Activated B cell treated with CpG ODN at 0.5 μM for 24 hours (primary cell): Measurements from ENCODE around the gene NPAS3. TPM values are rescaled to one million over a fixed set of nuclear protein-coding genes. Genes with fewer than 3 reads are reported as not detected.

Experiments used
- ATAC-seq: fragments of 200-7000 bp; cut with Tn5 transposase; one replicate; pipeline ENCODE4 v1.10.0; 2021; ENCODE audit warnings: low read depth, mild to moderate bottlenecking, moderate library complexity
- CTCF ChIA-PET: fragments of 350-600 bp; sonication (Branson Sonifier 250); formaldehyde crosslinking; loops from one replicate; lab custom pipeline; 2021; ENCODE audit warnings: antibody characterized with exemption; lab: Charles Lee
- POLR2A ChIA-PET: fragments of 350-600 bp; sonication (Branson Sonifier 250); formaldehyde crosslinking; loops from one replicate; lab custom pipeline; 2021; ENCODE audit warnings: antibody characterized with exemption; lab: Charles Lee
- DNase-seq: peaks from one replicate; pipeline ENCODE4 v3.0.0; 2022
- H3K27ac Mint-ChIP-seq: one replicate; pipeline ENCODE4 v1.8.0; 2020; ENCODE audit warnings: mixed read lengths
- H3K27me3 Mint-ChIP-seq: one replicate; pipeline ENCODE4 v1.8.0; 2021; ENCODE audit warnings: mixed read lengths
- H3K36me3 Mint-ChIP-seq: one replicate; pipeline ENCODE4 v1.8.0; 2021; ENCODE audit warnings: low read depth, mixed read lengths
- H3K4me1 Mint-ChIP-seq: one replicate; pipeline ENCODE4 v1.8.0; 2021; ENCODE audit warnings: mixed read lengths
- H3K4me3 Mint-ChIP-seq: one replicate; pipeline ENCODE4 v1.8.0; 2020; ENCODE audit warnings: mild to moderate bottlenecking, mixed read lengths
- H3K9me3 Mint-ChIP-seq: one replicate; pipeline ENCODE4 v1.8.0; 2020; ENCODE audit warnings: mixed read lengths
- CTCF ChIP-seq: fragments of 200-600 bp; IDR thresholded peaks from one replicate; pipeline ENCODE4 v1.8.0; 2022; ENCODE audit warnings: antibody characterized with exemption, mild to moderate bottlenecking
- intact Hi-C: fragments of 100-400 bp; cut with micrococcal nuclease; formaldehyde crosslinking; loops from one replicate; pipeline ENCODE4 v1.15.1; 2024
- total RNA-seq: library from RNA; stranded (reverse); gene quantifications from 2 replicates; pipeline ENCODE4 v1.2.3, GENCODE V29; 2022

The NPAS3 gene
- total RNA-seq, 1 donor from 2014 or later = not detected

- Mint-ChIP-seq H3K9me3 (no peaks in the 10 kb centered on the region), H3K36me3 (no peaks in the 10 kb centered on the region), H3K27me3 (no peaks in the 10 kb centered on the region), H3K4me3 (no peak overlapping the region), H3K27ac (no peak overlapping the region), H3K4me1 (no peaks in the 10 kb centered on the region)
- intact Hi-C loops = no loop called here
- ChIA-PET CTCF (no interaction called here), POLR2A (no interaction called here)
- DNase-seq (no peak), ATAC-seq (no peak)
- TF ChIP-seq CTCF = no peak
These were observed 237.3 kb downstream of the NPAS3 start for GRCh38 chr14:33175951-33176350.

GRCh38 chr14:33184587-33184986, 245.9 kb downstream of the NPAS3 start:
- ATAC-seq (no peak), DNase-seq (no peak)
- no peaks in the 10 kb centered on the region for H3K9me3 Mint-ChIP-seq
- TF ChIP-seq CTCF = no peak
- no peaks in the 10 kb centered on the region for H3K27me3 Mint-ChIP-seq
- H3K4me1 Mint-ChIP-seq = no peaks in the 10 kb centered on the region
- H3K36me3 Mint-ChIP-seq = no peaks in the 10 kb centered on the region
- H3K4me3 Mint-ChIP-seq = no peak overlapping the region
- CTCF ChIA-PET = no interaction called here
- POLR2A ChIA-PET = no interaction called here
- no peak overlapping the region for H3K27ac Mint-ChIP-seq
- intact Hi-C loops = no loop called here

GRCh38 chr14:33186656-33187055, 248.0 kb downstream of the NPAS3 start:
- intact Hi-C loops = no loop called here
- H3K36me3 Mint-ChIP-seq = no peaks in the 10 kb centered on the region
- ChIA-PET POLR2A (no interaction called here), CTCF (no interaction called here)
- DNase-seq = no peak
- no peaks in the 10 kb centered on the region for H3K4me1 Mint-ChIP-seq
- H3K27ac Mint-ChIP-seq = no peak overlapping the region
- H3K4me3 Mint-ChIP-seq = no peak overlapping the region
- H3K9me3 Mint-ChIP-seq = no peaks in the 10 kb centered on the region
- no peak for ATAC-seq
- no peak for TF ChIP-seq CTCF
- no peaks in the 10 kb centered on the region for H3K27me3 Mint-ChIP-seq

- Mint-ChIP-seq H3K4me3 (no peak overlapping the region), H3K9me3 (no peaks in the 10 kb centered on the region), H3K27ac (no peak overlapping the region), H3K27me3 (no peaks in the 10 kb centered on the region), H3K4me1 (no peaks in the 10 kb centered on the region), H3K36me3 (no peaks in the 10 kb centered on the region)
- ATAC-seq = no peak
- intact Hi-C loops = no loop called here
- ChIA-PET CTCF (no interaction called here), POLR2A (no interaction called here)
- TF ChIP-seq CTCF = no peak
- no peak for DNase-seq
These were observed 250.2 kb downstream of the NPAS3 start for GRCh38 chr14:33188880-33189279.

GRCh38 chr14:33191855-33192254, 253.2 kb downstream of the NPAS3 start:
- no peaks in the 10 kb centered on the region for H3K4me1 Mint-ChIP-seq
- no peaks in the 10 kb centered on the region for H3K36me3 Mint-ChIP-seq
- no peak overlapping the region for H3K27ac Mint-ChIP-seq
- no peak for TF ChIP-seq CTCF
- intact Hi-C loops = no loop called here
- ChIA-PET POLR2A (no interaction called here), CTCF (no interaction called here)
- no peaks in the 10 kb centered on the region for H3K27me3 Mint-ChIP-seq
- no peak for ATAC-seq
- no peak overlapping the region for H3K4me3 Mint-ChIP-seq
- no peak for DNase-seq
- no peaks in the 10 kb centered on the region for H3K9me3 Mint-ChIP-seq
